ENCODE results near the gene NSMF. TPM values are rescaled to one million over a fixed set of nuclear protein-coding genes. Genes with fewer than 3 reads are reported as not detected.

NSMF gene
- total RNA-seq, 2 donors from 2014 or later: 41.5 to 54.2 TPM

DNA sequence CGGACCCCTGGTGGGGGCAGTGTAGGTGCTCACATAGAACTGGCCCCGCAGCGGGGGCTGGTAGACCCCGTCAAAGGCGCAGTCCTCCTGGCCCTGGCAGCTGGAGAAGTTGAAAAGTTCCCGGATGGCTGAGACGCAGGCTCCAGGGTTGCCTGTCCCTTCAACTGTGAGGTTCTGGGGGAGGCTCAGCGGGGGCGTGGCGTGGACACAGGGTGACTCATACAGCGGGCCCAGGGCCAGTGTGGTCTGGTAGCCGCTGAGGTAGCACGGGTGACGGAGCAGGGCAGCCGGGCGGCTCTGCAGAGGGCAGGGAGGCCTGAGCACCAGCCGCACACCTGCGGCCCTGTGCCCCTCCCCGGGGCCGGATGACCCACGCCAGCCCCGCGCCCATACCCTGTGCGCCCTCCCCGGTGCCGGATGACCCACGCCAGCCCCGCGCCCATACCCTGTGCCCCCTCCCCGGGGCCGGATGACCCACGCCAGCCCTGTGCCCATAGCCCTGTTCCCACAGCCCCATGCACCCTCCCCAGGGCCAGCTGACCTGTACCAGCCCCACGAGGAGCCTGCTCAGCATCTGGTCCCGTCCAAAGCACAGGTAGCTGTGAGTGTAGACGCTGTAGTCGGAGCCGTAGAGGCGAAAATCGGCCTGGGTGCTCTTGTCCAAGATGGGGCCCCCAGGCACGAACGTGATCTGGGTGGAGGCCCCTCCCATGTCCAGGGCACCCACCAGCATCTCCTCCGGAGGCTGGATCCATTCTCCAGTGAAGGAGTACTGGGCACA, 23.0 kb downstream of the NSMF start:
- Mint-ChIP-seq H3K36me3 (ENCODE audit: low read depth) (no peaks in the 10 kb centered on the region), H3K4me3 (no peak overlapping the region), H3K27me3 (peaks cover 6% of the 10 kb centered on the region), H3K4me1 (peaks cover 2% of the 10 kb centered on the region), H3K27ac (no peak overlapping the region)
- ATAC-seq (no peak), DNase-seq (peak in 1 of 3 donors; percentile 6)
- H3K9me3 ChIP-seq (ENCODE audit: control insufficient read depth, low read length, poor library complexity, severe bottlenecking): no peaks in the 10 kb centered on the region

GRCh38 chr9:137435381-137435891, 23.7 kb downstream of the NSMF start:
- H3K4me3 Mint-ChIP-seq: no peak overlapping the region
- peaks cover 2% of the 10 kb centered on the region for H3K4me1 Mint-ChIP-seq
- DNase-seq: peak in 1 of 3 donors; percentile 5
- ATAC-seq: no peak
- no peaks in the 10 kb centered on the region for H3K36me3 Mint-ChIP-seq (ENCODE audit: low read depth)
- no peak overlapping the region for H3K27ac Mint-ChIP-seq
- H3K9me3 ChIP-seq (ENCODE audit: control insufficient read depth, low read length, poor library complexity, severe bottlenecking): no peaks in the 10 kb centered on the region
- H3K27me3 Mint-ChIP-seq: peaks cover 6% of the 10 kb centered on the region

- Mint-ChIP-seq H3K4me1 (peaks cover 2% of the 10 kb centered on the region), H3K4me3 (no peak overlapping the region), H3K27me3 (peaks cover 6% of the 10 kb centered on the region), H3K36me3 (ENCODE audit: low read depth) (no peaks in the 10 kb centered on the region), H3K27ac (no peak overlapping the region)
- ATAC-seq (no peak), DNase-seq (no peak)
- H3K9me3 ChIP-seq (ENCODE audit: control insufficient read depth, low read length, poor library complexity, severe bottlenecking): no peaks in the 10 kb centered on the region
Observed at GRCh38 chr9:137434498-137435380, 24.4 kb downstream of the NSMF start.

DNA sequence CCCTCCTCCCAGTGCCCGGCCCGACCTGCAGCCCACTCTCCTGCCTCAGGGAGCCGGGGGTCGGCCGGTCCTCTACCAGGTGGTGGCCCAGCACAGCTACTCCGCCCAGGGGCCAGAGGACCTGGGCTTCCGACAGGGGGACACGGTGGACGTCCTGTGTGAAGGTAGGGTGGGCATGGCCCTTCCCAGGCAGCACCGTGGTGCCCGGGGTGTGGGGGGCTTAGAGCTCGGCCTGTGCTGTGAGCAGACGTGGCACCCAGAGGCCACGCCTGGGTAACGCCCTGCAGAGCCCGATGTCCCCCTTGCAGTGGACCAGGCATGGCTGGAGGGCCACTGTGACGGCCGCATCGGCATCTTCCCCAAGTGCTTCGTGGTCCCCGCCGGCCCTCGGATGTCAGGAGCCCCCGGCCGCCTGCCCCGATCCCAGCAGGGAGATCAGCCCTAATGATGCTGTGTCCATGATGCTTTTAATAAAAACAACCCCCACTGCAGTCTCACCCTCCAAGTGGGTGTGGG, 25.2 kb downstream of the NSMF start:
- no peak for ATAC-seq
- no peaks in the 10 kb centered on the region for H3K9me3 ChIP-seq (ENCODE audit: control insufficient read depth, low read length, poor library complexity, severe bottlenecking)
- H3K27ac Mint-ChIP-seq: no peak overlapping the region
- H3K4me1 Mint-ChIP-seq: no peaks in the 10 kb centered on the region
- no peaks in the 10 kb centered on the region for H3K36me3 Mint-ChIP-seq (ENCODE audit: low read depth)
- H3K27me3 Mint-ChIP-seq: no peaks in the 10 kb centered on the region
- H3K4me3 Mint-ChIP-seq: no peak overlapping the region
- peak in 1 of 3 donors; percentile 11 for DNase-seq

- DNase-seq (peak in 1 of 3 donors; percentile 8), ATAC-seq (no peak)
- Mint-ChIP-seq H3K27me3 (no peaks in the 10 kb centered on the region), H3K27ac (no peak overlapping the region), H3K4me3 (no peak overlapping the region), H3K36me3 (ENCODE audit: low read depth) (no peaks in the 10 kb centered on the region), H3K4me1 (no peaks in the 10 kb centered on the region)
- H3K9me3 ChIP-seq (ENCODE audit: control insufficient read depth, low read length, poor library complexity, severe bottlenecking): no peaks in the 10 kb centered on the region
Observed at GRCh38 chr9:137433349-137433915, 25.7 kb downstream of the NSMF start.

- H3K27me3 Mint-ChIP-seq: no peaks in the 10 kb centered on the region
- no peak overlapping the region for H3K27ac Mint-ChIP-seq
- ATAC-seq: no peak
- H3K36me3 Mint-ChIP-seq (ENCODE audit: low read depth): no peaks in the 10 kb centered on the region
- no peak overlapping the region for H3K4me3 Mint-ChIP-seq
- DNase-seq: peak in 1 of 3 donors; percentile 6
- no peaks in the 10 kb centered on the region for H3K9me3 ChIP-seq (ENCODE audit: control insufficient read depth, low read length, poor library complexity, severe bottlenecking)
- H3K4me1 Mint-ChIP-seq: no peaks in the 10 kb centered on the region
Observed at GRCh38 chr9:137432687-137433348, 26.3 kb downstream of the NSMF start.

GRCh38 chr9:137431416-137431931, 27.7 kb downstream of the NSMF start:
- no peaks in the 10 kb centered on the region for H3K36me3 Mint-ChIP-seq (ENCODE audit: low read depth)
- ATAC-seq: no peak
- H3K27me3 Mint-ChIP-seq: no peaks in the 10 kb centered on the region
- peak in 1 of 3 donors; percentile 10 for DNase-seq
- H3K9me3 ChIP-seq (ENCODE audit: control insufficient read depth, low read length, poor library complexity, severe bottlenecking): no peaks in the 10 kb centered on the region
- H3K27ac Mint-ChIP-seq: no peak overlapping the region
- no peak overlapping the region for H3K4me3 Mint-ChIP-seq
- H3K4me1 Mint-ChIP-seq: no peaks in the 10 kb centered on the region

GRCh38 chr9:137430723-137431415, 28.3 kb downstream of the NSMF start:
- Mint-ChIP-seq H3K4me1 (no peaks in the 10 kb centered on the region), H3K27me3 (no peaks in the 10 kb centered on the region), H3K27ac (no peak overlapping the region), H3K4me3 (no peak overlapping the region), H3K36me3 (ENCODE audit: low read depth) (no peaks in the 10 kb centered on the region)
- no peaks in the 10 kb centered on the region for H3K9me3 ChIP-seq (ENCODE audit: control insufficient read depth, low read length, poor library complexity, severe bottlenecking)
- DNase-seq (peak in 1 of 3 donors; percentile 9), ATAC-seq (no peak)

DNA sequence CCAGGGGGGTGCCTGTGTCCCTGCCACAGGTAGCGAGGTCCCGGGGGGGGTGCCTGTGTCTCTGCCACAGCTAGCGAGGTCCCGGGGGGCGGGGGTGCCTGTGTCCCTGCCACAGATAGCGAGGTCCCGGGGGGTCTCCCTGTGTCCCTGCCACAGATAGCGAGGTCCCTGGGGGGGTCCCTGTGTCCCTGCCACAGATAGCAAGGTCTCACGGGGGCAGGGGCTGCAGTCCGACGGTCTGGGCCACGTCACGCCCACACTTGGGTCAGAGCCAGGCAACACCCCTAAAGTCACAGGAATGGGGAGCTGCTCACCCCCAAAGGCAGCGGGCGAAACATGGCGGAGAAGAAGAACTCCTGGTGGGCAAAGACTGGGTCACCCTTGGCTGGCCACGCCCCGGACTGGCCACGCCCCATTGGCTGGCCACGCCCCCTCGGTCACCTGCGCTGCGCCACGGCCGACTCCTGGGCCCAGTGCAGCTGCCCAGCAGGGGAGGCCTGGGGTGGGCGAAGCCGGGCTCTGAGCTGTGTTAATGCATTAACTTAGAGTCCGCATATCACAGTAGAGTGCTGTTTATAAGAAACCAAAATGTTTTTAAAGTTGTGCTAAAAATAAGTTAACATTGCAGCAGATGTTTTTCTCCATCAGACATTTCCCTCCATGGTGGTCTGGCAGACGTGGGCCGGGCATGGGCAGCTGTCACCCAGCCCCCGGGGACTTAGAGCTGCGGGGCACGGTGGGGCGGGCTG, 29.0 kb downstream of the NSMF start:
- Mint-ChIP-seq H3K36me3 (ENCODE audit: low read depth) (no peaks in the 10 kb centered on the region), H3K4me3 (no peak overlapping the region), H3K27ac (no peak overlapping the region), H3K27me3 (no peaks in the 10 kb centered on the region), H3K4me1 (no peaks in the 10 kb centered on the region)
- no peaks in the 10 kb centered on the region for H3K9me3 ChIP-seq (ENCODE audit: control insufficient read depth, low read length, poor library complexity, severe bottlenecking)
- ATAC-seq (no peak), DNase-seq (no peak)

- H3K9me3 ChIP-seq (ENCODE audit: control insufficient read depth, low read length, poor library complexity, severe bottlenecking): no peaks in the 10 kb centered on the region
- H3K36me3 Mint-ChIP-seq (ENCODE audit: low read depth): no peaks in the 10 kb centered on the region
- H3K27me3 Mint-ChIP-seq: no peaks in the 10 kb centered on the region
- no peak for DNase-seq
- peaks cover 2% of the 10 kb centered on the region for H3K4me1 Mint-ChIP-seq
- H3K27ac Mint-ChIP-seq: no peak overlapping the region
- H3K4me3 Mint-ChIP-seq: no peak overlapping the region
- ATAC-seq: no peak
Observed at GRCh38 chr9:137429546-137429890, 29.6 kb downstream of the NSMF start.

DNA sequence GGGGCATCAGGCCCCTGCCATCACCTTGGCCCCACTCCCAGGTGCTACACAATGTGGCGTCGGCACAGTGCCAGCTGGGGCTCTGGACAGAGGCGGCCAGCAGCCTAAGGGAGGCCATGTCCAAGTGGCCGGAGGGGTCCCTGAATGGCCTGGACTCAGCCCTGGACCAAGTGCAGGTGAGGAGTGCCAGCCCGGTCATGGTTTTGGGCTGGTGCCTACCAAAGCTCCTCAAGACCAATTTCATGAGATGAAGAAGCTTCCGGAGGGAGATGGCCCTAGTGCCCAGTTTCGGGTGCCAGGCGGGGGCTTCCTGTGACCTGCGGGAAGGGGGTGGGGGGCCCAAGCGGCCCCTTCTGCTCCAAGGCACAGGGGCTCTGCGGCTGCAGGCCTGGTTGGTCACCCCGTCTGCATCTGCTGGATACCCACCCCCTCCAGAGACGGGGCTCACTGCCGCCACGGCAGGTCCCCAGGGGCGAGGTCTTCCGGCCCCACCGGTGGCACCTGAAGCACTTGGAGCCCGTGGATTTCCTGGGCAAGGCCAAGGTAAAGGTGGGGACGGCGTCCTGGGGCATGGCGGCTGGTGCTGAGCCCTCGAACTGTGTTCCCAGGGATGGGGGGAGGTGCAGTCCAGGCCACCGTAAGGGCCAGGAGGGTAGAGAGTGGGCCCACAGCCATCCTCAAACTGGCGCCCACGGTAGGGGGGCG, 30.1 kb downstream of the NSMF start:
- H3K9me3 ChIP-seq (ENCODE audit: control insufficient read depth, low read length, poor library complexity, severe bottlenecking): no peaks in the 10 kb centered on the region
- no peak overlapping the region for H3K4me3 Mint-ChIP-seq
- peaks cover 5% of the 10 kb centered on the region for H3K4me1 Mint-ChIP-seq

More for the DNA sequence above, 30.1 kb downstream of the NSMF start:
- no peak overlapping the region for H3K27ac Mint-ChIP-seq
- DNase-seq (no peak), ATAC-seq (no peak)
- no peaks in the 10 kb centered on the region for H3K36me3 Mint-ChIP-seq (ENCODE audit: low read depth)
- H3K27me3 Mint-ChIP-seq: no peaks in the 10 kb centered on the region
